ENCODE results near the gene IER3.

The IER3 gene

GRCh38 chr6:30744054-30744805 lies at the start of gene IER3:
Gene IER3 (minus strand): TSS chr6:30744547. CDS start chr6:30744518, 29 bp downstream.
- peak; percentile 80 for DNase-seq (ENCODE audit: low spot score)

GRCh38 chr6:30793521-30794194 lies 49.3 kb upstream of the IER3 start:
- peak; percentile 43 for DNase-seq (ENCODE audit: low spot score)

GRCh38 chr6:30792786-30793185 lies 48.4 kb upstream of the IER3 start:
- no peak for DNase-seq (ENCODE audit: low spot score)

- DNase-seq (ENCODE audit: low spot score) = no peak
Measured at GRCh38 chr6:30790724-30791383, 46.5 kb upstream of the IER3 start.

- DNase-seq (ENCODE audit: low spot score) = no peak
Measured at GRCh38 chr6:30789606-30790005, 45.3 kb upstream of the IER3 start.

- no peak for DNase-seq (ENCODE audit: low spot score)
Measured at GRCh38 chr6:30787954-30788353, 43.6 kb upstream of the IER3 start.

GRCh38 chr6:30782425-30783014 lies 38.2 kb upstream of the IER3 start:
- no peak for DNase-seq (ENCODE audit: low spot score)

- DNase-seq (ENCODE audit: low spot score) = peak; percentile 81
Measured at GRCh38 chr6:30781743-30782424, 37.5 kb upstream of the IER3 start.

GRCh38 chr6:30781395-30781742 lies 37.0 kb upstream of the IER3 start:
- DNase-seq (ENCODE audit: low spot score) = no peak

- DNase-seq (ENCODE audit: low spot score) = no peak
Measured at GRCh38 chr6:30780642-30780920, 36.2 kb upstream of the IER3 start.

- DNase-seq (ENCODE audit: low spot score) = no peak
Measured at GRCh38 chr6:30779850-30780641, 35.7 kb upstream of the IER3 start.

GRCh38 chr6:30778001-30778635 lies 33.8 kb upstream of the IER3 start:
- no peak for DNase-seq (ENCODE audit: low spot score)

- DNase-seq (ENCODE audit: low spot score) = no peak
Measured at GRCh38 chr6:30777155-30777485, 32.8 kb upstream of the IER3 start.

- DNase-seq (ENCODE audit: low spot score) = no peak
Measured at GRCh38 chr6:30776390-30777154, 32.2 kb upstream of the IER3 start.

GRCh38 chr6:30775104-30775503 lies 30.8 kb upstream of the IER3 start:
- no peak for DNase-seq (ENCODE audit: low spot score)

GRCh38 chr6:30774701-30775100 lies 30.4 kb upstream of the IER3 start:
- no peak for DNase-seq (ENCODE audit: low spot score)

- no peak for DNase-seq (ENCODE audit: low spot score)
Measured at GRCh38 chr6:30770592-30770991, 26.2 kb upstream of the IER3 start.

- no peak for DNase-seq (ENCODE audit: low spot score)
Measured at GRCh38 chr6:30769853-30770524, 25.6 kb upstream of the IER3 start.

GRCh38 chr6:30769088-30769852 lies 24.9 kb upstream of the IER3 start:
- DNase-seq (ENCODE audit: low spot score) = peak; percentile 90

All from hepatic stellate cell (primary cell).